SK-N-DZ (cell line): ENCODE results near the gene KIF27.
A peak's percentile ranks its signal among the peaks of the same experiment; 100 is the strongest.
"Not testable (repeated sequence)": the region's sequence is repeated elsewhere in the genome, so short reads cannot be mapped to it uniquely, and the experiment has no call there.

ENCODE experiments used
- DNase-seq: peaks from one replicate; pipeline ENCODE4 v3.0.0-alpha.2; 2015; ENCODE audit warnings: low spot score

The KIF27 gene

DNA sequence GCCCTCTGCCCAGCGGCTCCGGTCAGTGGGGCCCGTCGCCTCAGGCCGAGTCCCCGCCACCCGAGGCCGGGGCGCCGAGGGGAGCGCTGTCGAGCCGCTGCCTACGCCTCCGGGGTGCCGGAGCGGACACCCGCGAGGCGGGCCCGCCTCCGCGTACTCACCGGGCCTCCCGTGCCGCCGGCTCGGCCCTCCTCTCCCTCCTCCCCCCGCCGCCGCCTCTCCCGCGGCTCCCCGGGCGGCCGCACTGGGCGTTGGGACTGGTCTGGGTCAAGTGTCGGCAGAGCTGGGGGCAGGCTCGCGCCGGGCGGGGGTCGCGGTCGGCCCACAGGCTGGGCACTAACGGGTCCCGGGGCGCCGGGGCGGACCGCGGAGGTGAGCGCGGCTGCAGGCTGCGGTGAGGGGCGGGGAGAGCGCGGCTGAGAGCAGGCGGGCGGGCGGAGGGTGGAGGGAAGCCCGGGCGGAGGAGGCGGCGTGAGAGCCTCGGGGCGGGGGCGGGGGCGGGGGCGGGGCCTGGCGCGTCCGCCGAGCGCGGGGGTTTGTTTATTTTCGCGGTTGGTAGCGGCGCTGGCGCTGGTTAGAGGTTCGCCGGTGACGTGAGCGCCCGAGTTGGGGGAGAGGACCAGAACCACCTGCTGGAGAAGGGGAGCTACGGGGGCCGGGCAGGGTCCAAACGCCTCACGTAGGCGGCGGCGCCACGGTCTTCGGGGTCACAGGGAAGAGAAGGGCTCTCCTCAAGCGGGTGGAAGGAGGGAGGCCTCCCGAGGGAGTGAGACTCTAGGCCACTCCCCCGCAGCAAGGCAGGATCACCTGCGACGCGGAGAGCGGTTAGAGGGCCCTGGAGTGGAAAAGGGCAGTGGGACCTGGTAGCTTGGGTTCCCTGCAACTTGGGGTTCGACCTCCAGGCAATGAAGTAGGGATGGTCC, 103.6 kb downstream of the KIF27 start, which contains the start of gene GKAP1:
TSS of gene GKAP1 (minus strand) at position 414 of the 923 bp plus-strand sequence. CDS start 11,252 bp downstream, outside the sequence.
- peak; percentile 71 for DNase-seq

DNA sequence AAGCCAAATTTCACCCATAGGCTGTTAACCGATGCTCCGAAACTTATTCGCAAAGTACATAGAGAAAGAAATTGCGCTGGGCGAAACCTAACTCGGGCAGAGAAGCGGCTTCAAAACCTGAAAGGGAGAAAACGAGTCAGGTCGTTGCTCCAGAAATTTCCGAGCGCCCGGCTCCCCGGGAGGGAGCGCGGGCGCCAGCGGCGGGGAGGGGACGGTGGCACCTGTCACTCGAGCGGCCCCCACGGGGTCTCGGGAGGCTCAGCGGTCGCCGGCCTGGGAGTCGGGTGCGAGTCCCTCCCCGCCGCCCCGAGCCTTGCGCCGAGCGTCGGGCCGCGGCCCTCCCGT, 104.2 kb downstream of the KIF27 start:
- not testable (repeated sequence) for DNase-seq

DNA sequence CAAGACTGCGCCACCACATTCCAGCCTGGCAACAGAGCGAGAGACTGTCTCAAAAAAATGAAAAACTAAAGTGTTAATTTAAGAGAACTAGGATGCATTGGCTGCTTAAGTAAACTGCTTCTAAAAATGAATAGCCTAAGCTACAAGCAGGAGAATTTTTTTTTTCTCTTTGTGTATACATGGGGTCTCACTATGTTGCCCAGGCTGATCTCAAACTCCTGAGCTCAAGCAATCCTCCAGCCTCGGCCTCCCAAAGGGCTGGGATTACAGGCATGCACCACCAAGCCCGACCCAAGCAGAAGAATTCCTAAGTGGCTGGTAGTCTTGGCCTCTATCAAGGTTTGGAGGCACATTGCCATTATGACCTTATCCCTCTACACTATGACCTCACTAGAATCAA, 106.1 kb downstream of the KIF27 start:
- DNase-seq: not testable (repeated sequence)

DNA sequence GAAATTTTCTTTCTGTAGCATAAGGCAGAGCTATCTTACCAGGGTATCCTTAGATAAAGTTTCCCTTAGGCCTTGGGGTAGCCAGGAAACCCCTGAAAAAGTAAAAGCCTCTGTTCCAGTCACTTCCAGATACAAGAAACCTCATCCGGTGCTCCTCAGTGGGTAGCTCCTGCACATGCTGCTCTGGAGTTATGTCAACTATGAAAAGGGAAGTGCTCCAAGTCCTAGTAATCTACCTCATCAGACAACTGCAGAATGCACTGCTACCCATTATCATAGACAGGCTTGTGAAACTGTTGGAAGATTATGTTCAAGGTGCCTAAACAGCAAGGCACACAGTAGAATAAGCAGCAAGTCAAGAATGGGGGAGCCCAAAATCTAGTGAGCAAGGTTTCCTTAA, 112.0 kb downstream of the KIF27 start:
- not testable (repeated sequence) for DNase-seq

DNA sequence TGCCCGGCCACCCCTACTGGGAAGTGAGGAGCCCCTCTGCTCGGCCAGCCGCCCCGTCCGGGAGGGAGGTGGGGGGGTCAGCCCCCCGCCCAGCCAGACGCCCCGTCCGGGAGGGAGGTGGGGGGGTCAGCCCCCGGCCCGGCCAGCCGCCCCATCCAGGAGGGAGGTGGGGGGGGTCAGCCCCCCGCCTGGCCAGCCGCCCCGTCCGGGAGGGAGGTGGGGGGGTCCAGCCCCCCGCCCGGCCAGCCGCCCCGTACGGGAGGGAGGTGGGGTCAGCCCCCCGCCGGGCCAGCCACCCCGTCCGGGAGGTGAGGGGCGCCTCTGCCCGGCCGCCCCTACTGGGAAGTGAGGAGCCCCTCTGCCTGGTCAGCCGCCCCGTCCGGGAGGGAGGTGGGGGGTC, 116.8 kb downstream of the KIF27 start:
- DNase-seq: not testable (repeated sequence)

DNA sequence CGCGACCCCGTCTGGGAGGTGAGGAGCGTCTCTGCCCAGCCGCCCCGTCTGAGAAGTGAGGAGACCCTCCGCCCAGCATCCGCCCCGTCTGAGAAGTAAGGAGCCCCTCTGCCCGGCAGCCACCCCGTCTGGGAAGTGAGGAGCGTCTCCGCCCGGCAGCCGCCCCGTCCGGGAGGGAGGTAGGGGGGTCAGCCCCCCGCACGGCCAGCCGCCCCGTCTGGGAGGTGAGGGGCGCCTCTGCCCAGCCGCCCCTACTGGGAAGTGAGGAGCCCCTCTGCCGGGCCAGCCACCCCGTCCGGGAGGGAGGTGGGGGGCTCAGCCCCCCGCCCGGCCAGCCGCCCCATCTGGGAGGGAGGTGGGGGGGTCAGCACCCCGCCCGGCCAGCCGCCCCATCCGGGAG, 117.3 kb downstream of the KIF27 start:
- DNase-seq: not testable (repeated sequence)

DNA sequence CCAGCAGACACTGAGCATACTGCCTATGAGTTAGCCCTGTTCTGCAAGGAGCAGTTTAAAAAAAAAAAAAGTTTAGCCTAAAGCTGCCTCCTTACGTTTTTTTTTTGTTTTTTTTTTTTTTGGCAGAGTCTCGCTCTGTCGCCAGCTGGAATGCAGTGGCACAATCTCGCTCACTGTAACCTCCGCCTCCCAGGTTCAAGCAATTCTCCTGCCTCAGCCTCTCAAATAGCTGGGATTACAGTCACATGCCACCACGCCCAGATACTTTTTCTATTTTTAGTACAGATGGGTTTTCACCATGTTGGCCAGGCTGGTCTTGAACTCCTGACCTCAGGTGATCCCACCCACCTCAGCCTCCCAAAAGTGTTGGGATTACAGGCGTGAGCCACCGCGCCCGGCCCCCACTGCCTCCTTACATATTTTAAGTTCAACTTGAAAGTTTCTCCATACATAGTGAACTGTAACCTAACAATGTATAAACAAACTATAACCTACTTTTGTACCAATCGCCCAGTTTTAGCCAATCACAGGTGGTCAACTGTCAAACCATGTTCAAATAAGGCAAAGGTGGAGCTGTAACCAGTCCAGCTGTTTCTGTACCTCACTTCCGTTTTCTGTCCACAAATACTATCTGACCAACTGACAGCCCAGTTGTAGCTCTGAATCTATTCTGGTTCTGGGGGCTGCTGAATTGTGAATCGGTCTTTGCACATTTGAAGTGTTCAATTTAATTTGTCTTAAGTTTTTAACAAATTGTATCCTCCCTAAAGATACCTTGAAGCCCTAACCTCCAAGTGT, 120.8 kb downstream of the KIF27 start:
- no peak for DNase-seq

DNA sequence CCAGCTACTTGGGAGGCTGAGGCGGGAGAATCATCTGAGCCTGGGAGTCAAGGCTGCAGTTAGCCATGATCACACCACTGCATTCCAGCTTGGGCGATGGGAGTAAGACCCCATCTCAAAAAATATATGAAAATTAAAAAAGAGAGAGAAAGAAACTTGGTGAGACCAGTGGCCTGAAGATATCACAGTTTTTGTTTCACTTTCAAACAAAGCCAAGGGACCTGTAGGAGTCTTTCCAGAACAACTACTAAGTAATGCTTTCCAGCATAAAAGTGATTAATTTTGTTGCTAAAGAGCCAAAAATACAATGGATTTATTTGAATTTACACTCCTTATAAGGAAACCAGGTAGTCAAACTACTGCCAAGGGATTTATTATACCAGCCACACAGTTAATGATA, 127.2 kb downstream of the KIF27 start:
- DNase-seq: no peak

DNA sequence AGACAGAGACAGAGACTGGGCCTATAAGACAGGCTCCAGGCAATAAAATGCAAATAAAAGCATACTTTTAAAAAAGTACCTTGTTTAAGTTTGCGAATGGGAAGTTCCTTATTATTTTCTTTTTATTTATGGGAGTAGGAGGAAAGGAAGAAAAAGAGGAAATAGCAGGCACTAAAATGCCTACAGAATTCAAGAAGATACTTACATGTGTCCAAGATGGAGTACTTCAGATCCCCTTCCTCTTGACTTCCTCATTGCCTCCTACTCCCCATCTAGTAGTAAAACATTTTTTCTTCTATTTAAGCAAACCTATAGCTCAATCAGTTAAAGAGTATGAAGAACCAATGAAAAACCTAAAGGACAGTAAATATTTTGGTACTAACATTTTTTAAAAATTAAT, 128.5 kb downstream of the KIF27 start:
- no peak for DNase-seq
